ENCODE data around the gene RGS14.

The RGS14 gene, protein sequence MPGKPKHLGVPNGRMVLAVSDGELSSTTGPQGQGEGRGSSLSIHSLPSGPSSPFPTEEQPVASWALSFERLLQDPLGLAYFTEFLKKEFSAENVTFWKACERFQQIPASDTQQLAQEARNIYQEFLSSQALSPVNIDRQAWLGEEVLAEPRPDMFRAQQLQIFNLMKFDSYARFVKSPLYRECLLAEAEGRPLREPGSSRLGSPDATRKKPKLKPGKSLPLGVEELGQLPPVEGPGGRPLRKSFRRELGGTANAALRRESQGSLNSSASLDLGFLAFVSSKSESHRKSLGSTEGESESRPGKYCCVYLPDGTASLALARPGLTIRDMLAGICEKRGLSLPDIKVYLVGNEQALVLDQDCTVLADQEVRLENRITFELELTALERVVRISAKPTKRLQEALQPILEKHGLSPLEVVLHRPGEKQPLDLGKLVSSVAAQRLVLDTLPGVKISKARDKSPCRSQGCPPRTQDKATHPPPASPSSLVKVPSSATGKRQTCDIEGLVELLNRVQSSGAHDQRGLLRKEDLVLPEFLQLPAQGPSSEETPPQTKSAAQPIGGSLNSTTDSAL

DNA sequence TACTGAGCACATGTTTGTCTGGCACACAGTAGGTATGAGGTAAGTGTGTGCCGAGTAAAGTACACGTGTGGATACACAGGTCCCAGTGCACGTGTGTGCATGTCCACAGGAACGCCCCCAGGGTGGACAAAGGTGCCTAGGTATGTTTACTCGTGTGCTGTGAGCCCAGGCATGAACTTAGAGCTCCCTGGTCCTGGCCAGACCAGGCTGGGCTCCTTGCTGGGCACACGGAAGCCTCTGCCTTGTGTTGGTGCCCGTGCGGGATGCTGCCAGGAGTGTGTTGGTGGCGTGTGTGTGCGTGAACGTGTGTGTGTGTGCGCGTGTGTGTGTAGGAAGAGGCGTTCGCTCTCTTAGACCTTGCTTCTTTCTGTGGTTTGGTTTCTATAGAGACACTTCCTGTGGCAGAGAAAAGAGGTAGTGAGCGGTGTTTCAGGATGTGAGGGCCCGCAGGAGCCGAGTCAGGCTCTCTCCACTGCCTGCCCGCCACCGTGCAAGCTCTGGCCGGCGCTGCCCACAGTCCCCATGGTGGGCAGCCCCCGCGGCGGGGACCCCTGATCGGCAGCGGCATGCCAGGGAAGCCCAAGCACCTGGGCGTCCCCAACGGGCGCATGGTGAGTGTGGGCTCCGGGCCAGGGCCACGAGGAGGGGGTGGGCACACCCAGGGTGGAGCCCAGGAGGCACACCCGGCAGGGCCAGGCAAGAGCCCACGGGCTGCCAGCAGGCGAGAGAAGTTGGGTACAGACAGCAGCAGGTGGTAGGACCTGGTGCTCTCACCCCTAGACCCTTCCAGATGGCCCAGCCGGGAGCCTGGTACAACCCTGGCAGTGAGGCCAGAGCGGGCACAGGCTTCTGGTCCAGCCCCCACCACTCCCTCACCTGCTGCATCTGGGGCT is at the start of gene RGS14:
Gene RGS14, plus strand, starts transcription at position 466 of the 893 bp plus-strand sequence. Its CDS starts 101 bp downstream, at position 567.
- DNase-seq, result peak in 1 of 2 experiments; percentile 9

DNA sequence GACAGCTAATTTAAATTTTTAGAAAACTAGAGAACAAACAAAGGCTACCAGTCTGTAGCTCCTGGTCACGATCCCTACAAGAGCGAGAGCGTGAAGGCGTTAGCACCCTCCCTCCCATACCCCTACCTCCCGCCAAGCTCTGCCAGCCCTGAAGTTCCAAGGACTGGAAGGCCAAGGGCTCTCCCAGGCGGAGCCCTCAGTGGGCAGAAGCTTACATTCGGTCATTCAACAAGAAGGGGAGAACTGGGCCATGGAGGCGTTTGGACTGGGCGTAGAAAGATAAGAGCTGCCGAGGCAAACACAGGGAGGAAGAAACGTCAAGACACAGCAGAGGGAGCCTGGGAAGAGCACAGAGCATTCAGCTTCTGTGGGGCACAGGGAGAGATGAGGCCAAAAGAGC is 49.0 kb upstream of the RGS14 start:
- no peak for DNase-seq

DNA sequence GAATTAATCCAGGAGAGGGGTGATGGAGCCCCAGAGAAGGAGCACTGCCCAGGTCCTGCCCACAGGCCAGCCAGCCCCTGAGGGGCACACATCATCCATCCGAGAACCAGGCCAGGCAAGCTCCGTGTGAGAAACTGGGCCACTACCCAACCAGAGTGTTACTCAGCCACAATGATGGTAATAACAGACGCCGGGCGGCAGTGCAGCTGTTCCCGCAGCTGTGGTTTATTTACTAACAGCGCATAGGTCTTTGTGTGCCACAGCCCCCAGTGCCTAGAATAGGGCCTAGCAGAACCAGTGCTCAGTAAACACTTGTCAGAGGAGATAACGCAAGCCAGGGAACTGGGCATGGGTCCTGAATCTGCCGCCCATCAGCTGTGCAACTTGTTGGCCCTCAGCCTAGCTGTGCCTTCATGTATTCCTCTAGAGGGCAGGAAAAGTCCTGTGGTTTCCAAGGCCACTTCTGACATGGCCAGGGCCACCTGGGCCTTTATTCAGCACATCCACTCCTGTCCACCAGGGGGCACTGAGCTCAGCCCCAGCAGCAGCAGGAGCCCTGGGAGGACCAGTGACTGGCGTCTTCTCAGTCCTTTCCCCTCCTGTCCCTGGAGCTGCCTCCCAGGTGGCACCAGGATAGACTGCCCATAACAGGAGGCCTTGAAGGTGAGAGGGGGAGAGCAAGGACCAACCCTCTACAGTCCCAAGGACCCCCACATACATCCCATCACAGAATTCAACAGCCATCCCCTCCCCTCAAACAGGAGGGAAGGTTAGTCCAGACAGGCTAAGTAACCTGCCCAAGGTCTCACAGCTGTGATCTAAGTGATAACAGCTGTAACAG is 48.2 kb upstream of the RGS14 start:
- peak; percentile 12 to 30 for DNase-seq

DNA sequence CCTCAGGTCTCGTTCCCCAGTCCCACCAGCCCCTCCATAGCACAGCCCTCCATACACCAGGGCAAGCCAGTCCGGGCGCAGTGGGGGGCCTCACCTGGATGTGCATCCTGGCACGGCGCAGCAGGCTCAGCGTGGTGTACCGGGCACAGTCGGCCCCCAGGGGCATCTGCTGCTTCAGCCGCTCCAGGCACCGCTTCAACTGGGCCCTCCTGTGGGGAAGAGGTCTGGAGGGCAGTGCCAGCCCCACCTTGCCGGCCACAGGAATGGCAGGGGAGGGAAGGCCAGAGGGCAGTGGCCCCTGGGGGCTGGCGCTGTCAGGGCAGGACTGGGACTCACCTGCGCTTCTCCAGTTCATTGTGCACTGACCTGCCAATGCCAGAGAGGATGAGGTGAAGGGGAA is 47.4 kb upstream of the RGS14 start:
- DNase-seq, result no peak

DNA sequence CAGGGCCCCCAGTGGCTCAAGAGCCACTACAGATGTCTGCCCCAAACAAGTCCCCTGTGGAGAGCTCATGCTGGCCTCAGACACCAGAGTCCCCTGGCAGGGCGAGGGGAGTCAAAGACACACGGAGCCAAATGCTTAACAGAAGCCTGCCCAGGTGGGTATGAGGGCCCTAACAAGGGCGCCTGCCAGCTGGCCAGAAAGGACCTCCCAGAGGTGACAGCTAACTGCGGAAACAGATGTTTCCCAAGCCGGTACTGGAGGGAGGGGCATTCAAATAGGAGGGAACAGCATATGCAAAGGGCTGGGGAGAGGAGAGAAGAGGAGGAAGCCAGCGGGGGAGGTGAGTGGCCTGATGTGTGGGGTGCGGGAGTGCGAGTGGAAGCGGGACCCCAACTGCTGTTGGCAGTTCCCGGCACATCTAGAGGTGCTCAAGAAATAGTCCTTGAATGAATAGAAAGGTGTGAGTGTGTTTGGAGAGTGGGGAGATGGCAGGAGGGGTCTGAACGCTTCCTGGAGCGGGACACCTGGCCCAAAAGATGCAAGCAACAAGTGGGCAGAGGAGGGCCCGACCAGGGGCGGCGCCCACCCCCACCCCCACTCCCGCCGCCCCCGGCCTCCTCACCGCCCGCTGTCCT is 46.9 kb upstream of the RGS14 start:
- DNase-seq, result no peak

DNA sequence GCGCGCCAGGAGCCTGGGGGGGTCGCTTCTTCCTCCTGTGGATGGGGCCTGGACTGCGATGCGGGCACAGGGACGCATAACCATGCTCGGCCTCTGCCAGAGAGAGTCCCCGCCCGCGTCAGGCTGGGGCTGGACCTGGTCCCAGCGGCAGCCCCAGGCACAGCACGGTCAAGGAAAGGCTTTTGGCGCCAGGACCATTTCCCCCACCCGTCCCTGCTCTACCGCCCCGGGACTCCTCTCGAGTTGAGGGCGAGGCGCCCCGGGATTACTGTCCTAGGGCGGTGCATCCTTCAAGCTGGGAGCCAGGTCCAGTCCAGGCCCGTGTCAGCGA is 46.4 kb upstream of the RGS14 start:
- DNase-seq, result no peak

DNA sequence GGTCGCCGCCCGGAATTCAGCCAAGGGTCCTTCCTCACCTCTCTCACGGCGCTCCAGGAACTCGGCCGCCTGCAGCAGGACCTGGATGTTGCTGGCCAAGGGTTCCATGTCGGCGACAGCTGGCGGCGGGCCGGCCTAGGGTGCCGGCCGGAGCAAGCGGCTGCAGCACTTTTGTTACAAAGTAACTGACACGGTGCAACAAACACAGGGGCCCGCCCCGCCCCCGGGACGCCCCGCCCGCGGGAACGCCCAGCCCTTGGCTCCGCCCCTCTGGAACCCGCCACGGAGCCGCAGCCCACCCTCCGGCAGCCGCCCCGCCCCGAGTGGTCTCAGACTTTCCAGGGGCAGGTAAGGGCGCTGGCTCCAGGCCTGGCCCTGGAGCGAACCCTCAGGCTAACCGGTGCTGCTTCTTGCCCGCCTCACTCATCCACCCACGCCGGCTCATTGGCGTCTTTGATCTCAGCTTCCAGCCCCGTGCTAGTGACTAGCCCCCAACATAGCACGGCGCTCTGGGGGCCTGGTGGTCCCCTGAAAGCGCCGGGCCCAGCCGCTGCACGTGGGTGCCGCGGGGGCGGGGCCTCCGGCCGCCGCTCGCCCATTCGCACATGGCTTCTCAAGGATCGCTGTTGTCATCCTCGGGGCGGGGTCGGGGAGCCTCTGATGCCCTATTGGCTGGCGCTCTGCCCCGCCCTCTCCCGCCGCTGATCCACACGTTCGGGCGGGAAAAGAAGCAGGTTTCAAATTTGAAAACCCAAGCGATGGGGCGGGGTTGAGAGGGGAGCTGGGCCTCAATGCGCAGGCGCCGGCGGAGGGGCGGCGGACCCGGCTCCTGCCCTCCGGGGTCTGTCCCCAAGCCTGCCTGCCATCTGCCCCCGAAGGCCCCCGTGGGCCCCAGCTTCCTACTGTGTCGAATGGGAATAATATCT is 45.7 kb upstream of the RGS14 start, which contains the start of gene MXD3:
Gene MXD3, minus strand, starts transcription at position 176 of the 926 bp plus-strand sequence. Its CDS starts 68 bp downstream, at position 108.
- peak; percentile 92 for DNase-seq

DNA sequence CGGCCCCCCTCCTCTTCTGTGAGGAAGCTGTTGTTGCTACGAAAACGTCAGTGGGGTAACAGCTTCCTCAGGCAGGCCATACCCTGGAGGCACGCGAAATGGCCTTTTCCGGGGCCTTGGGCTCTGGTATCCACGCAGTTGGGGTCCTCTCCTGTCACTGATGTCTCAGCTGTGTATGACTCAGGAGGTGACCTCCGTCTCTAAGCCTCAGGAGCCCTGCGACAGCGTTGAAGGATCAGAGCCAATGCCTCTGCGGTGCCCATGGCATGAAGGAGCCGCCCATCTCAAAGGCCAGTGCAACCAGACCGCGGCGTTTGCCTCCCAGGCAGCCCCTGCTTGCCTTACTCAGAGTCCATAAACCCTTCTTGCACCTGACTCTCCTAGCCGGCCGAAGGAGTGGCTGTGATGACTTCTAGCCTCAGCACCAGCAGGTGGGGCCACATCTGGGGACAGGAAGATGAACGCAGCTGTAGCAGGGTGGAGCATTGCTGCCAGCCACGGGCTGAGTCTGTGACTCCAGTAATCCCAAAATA is 45.0 kb upstream of the RGS14 start:
- DNase-seq, result peak in 1 of 2 experiments; percentile 37

DNA sequence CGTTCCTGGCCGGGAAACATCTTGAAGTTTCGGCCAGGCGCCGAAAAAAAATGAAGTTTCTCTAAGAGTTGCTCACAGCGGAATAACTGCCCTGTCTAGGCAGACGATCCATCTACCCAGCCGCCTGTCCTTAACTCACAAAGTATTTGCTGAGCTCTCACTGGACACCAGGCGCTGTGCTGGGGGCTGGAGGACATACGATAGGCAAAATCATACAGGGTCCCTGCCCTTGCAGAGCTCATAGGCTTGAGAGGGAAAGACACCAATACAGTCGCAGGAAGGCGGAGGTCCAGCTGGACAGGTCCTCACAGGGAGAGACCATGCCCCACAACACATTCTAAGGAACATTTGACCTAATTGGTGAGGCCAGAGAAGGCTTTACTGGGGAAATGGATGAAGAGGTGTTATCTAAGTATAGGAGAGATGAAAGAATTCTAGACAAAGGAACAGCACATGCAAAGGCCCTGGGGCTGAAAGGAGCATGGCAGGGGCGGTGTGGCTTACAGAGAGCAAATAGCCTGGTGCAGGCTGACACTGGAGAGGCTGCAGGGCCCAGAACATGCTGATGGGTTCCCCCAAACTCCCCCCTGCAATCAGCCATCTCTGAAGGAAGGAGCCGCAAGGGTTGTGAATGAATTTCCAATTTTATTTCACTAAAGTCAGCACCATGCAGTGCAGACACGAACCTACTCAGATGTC is 44.0 kb upstream of the RGS14 start:
- DNase-seq, result no peak

DNA sequence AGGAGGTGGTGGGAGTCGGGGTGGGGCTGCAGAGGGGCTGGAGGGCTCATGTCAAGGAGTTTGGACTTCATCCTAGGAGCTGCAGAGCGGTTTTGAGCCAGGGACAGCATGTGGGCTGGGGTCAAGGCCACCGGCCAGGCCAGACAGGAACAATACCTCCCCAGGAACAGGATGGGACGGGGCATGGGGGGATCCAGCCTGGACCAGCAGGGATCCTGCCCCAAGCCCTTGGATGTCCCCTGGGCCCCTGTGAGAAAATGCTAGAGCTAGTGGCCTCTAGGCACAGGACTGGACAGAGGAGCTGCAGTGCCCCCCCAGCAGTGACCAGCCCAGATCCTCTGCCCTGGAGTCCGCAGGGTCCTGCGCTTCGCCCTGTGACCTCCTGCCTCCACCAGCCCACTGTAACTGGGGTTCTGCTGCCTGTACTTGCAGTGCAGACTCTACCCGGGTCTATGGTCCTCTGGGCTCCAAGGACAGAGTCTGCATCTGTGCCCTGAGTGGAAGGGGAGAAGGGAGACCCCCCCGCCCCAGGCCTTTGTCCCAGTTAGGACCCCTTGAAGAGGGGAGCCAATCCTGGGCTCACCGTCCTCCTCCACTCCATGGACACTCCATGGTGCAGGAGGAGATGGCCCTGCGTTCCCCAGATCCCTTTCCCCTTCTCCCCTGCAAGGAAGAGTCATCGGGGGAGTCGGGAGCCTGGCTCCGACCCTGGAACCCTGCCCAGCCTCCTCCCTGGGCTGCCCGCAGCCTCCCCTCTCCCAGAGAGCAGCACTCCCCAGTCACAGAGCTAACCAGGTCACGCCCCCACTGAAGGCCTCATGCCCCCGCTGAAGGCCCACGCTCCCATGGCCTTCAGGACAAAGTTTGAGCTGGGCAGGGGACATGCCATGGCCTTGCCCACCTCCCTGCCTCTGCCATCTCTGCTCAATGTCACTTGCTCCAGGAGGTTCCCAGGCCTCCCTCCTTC is 43.1 kb upstream of the RGS14 start:
- DNase-seq, result no peak

DNA sequence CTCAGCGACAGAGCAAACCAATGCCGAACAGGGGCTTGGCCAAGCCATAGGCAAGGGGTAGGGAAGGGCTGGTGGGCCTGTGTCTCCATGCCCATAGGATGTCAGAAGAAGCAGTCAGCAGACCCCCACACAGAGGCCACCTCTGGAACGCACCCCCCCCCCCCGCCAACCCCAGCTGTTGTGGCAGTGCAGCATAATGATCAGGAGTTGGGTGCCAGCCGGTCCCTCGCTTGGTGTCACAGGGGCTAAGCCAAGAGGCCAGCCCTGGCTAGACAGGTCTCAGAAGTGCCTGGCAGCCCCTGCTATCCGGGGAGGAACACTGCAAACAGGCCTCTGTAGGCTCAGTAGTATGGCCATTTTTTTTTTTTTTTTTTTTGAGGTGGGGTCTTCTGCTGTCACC is 42.3 kb upstream of the RGS14 start:
- no peak for DNase-seq

DNA sequence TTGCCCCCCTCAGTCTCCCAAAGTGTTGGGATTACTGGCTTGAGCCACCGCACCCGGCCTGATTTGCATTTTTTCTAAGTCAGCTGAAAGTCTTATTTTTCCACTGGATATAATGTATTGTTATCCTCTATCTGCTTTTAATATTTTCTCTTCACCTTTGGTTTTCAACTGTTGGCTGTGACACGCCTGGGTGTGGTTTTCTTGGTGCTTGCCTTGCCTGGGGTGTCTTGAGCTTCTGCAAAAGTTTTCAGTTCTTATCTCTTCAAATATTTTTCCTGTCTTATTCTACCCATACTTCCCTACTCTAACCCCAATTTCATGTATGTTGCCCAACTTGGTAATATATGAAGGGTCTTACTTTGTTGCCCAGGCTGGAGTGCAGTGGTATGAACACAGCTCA is 41.7 kb upstream of the RGS14 start:
- DNase-seq, result no peak

DNA sequence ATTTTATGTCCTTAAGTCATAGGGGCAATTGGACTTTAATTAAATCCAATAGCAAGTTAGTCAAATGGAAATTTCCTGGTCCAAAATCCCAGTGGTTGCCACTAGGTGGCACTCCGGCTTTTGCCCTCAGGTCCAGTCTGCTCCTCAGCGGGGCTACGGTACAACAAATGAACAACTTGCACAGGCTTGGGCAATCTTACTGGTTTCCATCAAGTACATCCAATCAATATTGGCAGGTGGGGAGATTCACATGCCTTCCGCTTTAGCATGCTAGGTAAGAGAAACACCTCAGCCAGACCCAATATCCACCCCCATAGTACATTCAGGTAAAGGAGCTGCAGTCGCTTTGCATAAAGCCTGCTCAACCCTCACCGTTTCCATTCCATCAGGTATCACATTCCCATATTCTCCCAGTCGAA is 39.8 kb upstream of the RGS14 start:
- DNase-seq, result peak; percentile 37 to 52

DNA sequence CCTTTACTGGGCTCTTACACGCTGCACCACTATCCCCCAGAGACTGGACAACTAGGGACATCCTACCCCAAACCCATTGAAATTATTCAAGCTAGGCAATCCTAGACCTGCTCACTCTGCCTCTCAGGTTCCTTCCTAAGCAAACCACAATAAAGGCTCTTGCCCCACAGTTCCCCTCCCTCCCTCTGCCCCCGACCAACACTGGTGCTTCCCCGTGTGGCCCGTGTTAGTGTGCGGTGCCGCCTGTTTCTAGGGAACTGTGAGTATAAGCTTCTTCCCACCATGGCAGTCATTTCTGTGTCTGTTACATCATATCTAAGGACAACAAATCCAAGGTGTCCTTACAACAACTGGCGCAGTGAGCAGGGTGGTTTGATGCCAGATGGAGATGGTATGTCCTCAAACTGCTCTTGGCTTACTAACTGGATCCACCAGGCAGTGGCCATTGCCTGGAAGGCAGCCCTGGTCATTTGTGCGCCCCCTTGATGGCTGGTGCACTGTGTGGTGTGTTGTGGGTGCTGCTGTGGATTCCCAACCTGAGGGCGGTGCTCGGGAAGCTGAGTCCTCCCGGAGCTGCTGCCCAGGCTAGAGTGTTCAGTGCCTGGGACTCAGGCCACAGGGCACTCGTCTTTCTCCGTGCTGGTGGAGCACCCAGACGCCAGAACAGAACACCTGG is 37.7 kb upstream of the RGS14 start:
- DNase-seq, result no peak

DNA sequence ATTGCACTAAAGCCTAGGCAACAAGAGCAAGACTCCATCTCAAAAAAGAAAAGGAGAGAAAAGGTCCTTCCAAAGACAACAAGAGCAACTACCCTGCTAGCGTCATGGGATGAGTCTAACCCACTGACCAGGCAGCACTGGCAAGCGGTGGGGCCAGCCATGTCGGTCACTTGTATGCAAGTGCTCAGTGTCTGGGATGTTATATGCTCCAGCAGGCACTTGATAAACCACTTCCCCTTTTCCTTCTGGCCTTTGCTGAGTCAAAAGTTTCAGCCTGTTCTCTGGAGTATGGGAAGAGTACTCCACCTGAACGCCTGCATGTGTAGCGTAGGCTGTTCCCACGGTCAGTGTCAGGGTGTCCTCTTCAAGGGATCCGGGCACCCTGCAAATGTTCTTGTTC is 36.8 kb upstream of the RGS14 start:
- no peak for DNase-seq

DNA sequence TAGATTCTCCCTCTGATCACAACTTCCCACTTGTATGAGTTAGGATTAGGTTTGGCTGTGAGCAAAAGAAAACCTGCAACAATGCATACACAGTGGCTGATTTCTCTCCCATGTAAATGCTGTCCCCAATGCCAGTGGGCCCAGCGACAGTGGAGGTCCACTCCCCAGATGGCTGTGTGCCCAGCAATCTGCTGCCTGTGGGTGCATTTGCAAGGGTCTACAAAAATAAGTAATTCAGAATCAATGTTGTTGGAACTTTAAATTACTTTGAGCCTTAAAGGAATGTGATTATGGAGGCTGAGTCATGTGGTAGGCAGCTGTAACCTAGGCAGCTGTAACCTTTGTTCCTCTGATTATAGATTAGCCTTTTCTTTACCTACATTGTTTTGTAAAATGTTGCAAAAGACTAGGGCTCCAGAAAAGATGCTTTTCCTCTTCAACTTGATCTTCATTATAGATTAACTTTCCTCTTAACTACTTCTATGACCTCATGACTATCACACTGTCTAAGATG is 31.8 kb upstream of the RGS14 start:
- DNase-seq, result no peak

DNA sequence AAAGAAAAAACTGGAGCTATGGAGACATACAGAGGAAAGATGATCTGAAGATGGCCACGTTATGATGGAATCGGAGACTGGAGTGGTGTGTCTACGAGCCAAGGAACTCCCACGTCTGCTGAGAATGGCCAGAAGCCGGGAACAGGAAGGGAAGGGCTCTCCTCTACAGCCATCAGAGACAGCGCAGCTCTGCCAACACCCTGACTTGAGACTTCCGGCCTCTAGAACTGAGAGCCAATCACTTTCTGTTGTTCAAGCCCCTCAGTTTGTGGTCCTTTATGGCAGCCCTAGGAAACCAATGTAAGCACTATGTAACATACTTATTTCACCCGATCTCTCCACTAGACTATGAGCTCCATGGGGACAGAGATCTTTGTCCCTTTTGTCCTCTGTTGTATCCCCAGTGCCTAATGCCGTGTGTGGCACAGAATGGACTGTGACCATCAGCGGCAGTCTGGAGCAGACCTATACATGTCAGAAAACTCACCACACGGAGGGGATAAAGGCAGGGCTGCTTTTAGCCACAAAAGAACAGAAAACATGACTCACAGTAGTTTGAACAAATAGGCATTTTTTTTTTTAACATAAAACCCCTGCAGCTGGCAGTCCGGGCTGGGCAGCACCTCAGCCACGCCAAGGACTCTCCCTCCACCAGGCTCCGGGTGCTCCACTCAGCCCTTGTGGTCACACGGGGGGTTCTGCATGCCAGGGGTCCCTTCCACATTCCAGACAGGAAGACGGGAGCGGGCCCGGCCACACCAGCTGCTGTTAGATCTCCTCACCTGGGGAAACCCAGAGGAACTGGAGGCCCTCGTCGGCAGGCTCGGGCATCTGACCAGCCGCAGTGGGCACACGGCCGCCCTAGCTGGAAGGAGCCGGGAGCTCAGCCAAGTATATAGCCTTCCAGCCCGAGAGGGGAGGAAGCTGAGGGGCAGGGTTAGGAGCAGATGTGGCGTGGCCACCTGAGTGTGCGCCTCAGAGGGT is 29.9 kb upstream of the RGS14 start:
- DNase-seq, result no peak

Data from NCI-H187 (cell line).